Fibroblast of lung (primary cell): ENCODE measurements around the gene PLEKHN1.

ENCODE experiments used
- EZH2 ChIP-seq: IDR thresholded peaks from 2 replicates; pipeline ENCODE4 v1.5.1; 2012; ENCODE audit warnings: low read length, control low read depth, mild to moderate bottlenecking; ENCODE audit errors: missing control alignments
- TF ChIP-seq, protein P1 (sequence below), 2 donors: IDR thresholded peaks in 1 of 2; conservative IDR thresholded peaks in 1 of 2; 1 replicate in 1 of 2; 2 replicates in 1 of 2; pipeline ENCODE4 v1.5.1; 2011 to 2012; ENCODE audit warnings: low read length in 2 of 2, control low read depth in 1 of 2, inconsistent platforms in 1 of 2, low read depth in 1 of 2, mild to moderate bottlenecking in 1 of 2

DNA sequence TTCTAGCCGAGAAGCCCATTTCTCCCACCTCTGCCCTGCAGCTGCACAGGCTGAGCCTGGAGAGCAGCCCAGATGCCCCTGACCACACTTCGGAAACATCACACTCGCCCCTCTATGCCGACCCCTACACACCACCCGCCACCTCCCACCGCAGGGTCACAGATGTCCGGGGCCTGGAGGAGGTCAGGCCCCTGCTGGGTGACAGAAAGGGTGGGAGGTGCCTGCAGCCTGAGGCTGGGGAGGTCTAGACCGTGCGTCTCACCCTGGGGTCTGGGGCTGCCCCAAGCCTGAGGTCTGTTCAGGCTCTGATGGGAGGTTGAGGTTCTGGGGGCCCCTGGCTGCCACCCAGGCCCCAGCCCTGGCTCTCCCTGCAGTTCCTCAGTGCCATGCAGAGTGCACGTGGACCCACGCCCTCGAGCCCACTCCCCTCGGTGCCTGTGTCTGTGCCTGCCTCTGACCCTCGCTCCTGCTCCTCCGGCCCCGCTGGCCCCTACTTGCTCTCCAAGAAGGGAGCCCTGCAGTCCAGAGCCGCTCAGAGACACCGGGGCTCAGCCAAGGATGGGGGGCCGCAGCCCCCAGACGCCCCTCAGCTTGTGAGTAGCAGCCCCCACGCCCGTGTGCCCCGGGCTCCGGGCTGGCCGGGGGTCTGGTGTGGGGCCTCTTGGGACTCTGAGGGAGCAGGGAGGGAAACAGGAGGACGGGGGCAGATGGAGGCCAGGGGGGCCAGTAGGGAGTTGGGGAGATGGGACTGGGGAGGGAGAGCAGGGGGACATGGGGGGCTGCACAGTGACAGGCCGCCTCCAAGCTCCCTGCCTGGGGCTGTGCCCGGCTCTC, 7.4 kb downstream of the PLEKHN1 start:
- TF ChIP-seq, protein P1, sequence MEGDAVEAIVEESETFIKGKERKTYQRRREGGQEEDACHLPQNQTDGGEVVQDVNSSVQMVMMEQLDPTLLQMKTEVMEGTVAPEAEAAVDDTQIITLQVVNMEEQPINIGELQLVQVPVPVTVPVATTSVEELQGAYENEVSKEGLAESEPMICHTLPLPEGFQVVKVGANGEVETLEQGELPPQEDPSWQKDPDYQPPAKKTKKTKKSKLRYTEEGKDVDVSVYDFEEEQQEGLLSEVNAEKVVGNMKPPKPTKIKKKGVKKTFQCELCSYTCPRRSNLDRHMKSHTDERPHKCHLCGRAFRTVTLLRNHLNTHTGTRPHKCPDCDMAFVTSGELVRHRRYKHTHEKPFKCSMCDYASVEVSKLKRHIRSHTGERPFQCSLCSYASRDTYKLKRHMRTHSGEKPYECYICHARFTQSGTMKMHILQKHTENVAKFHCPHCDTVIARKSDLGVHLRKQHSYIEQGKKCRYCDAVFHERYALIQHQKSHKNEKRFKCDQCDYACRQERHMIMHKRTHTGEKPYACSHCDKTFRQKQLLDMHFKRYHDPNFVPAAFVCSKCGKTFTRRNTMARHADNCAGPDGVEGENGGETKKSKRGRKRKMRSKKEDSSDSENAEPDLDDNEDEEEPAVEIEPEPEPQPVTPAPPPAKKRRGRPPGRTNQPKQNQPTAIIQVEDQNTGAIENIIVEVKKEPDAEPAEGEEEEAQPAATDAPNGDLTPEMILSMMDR (conservative IDR thresholded peaks at IDR 0.05 in 1 of 2, IDR thresholded peaks at IDR 0.05 in 1 of 2; ENCODE audit: low read depth in 1 of 2, low read length in 2 of 2): no peak
- no peak for TF ChIP-seq EZH2
